ENCODE measurements around the gene ADIG. TPM values are rescaled to one million over a fixed set of nuclear protein-coding genes. Genes with fewer than 3 reads are reported as not detected.

Gene ADIG
- polyA plus RNA-seq, 3 donors: not detected

DNA sequence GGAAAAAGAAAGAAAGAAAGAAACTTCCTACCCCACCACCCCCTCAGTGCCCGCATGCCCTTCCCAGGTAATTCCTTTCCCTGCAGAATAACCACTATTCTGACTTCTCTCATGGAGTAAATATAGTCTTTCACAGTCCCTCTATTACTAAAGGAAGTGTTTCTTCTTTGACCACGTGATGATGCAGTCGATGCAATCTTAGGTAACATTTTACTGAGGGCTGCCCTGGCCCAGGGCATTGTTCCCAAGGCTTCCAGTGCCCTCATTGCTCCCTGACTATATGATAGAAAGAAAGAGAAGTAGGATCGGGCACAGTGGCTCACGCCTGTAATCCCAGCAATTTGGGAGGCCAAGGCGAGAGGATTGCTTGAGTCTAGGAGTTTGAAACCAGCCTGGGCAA is 49.7 kb downstream of the ADIG start:
- no peak for DNase-seq

DNA sequence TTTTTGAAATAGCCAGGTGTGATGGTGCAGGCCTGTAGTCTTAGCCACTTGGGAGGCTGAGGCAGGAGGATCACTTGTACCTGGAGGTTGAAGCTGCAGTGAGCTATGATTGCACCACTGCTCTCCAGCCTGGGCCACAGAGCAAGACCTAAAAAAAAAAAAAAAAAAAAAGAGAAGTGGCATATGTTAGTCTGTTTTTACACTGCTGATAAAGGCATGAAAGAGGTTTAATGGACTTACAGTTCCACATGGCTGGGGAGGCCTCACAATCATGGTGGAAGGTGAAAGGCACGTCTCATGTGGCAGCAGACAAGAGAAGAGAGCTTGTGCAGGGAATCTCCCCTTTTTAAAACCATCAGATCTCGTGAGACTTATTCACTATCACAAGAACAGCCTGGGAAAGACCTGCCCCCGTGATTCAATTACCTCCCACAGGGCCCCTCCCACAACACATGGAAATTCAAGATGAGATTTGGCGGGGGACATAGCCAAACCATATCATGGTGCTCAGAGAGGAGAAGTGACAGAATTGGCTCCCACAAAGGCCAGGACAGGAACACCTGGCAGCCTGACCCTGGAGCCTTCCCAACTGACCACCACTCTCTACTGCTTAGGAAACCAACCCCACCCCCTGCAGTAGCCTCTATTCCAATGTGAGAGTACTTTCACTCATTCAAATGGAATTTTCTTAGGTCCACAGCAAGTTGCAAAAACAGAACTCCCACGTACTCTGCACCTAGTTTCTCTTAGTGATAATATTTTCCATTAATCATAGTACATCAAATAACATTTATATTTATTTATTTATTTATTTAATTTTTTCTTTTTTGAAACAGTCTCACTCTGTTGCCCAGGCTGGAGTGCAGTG is 50.4 kb downstream of the ADIG start:
- no peak for DNase-seq

DNA sequence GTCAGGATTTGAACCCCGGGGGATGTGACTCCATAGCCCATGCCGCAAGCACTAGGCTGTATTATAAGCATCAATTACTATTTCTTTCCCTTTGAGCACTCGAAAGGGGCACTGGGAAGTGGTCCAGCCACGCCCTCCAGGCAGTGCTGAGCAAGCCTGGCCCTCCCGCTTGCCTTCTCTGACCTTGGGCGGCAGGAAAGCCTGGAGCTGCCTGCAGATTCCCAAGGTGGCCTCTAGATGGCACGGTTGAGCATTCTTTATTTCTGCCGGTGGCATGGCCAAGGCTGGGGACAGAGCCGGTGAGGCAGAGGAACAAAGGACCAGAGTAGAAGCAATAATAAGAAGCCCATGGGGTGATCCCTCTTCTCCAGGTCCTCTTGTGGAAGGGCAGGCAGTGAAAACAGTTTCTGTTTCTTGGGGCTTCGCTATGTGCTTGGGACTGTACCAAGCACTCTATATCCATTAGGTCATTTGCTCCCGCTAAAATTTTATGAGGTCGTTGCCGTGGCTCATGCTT is 52.6 kb downstream of the ADIG start:
- DNase-seq: peak; percentile 34

DNA sequence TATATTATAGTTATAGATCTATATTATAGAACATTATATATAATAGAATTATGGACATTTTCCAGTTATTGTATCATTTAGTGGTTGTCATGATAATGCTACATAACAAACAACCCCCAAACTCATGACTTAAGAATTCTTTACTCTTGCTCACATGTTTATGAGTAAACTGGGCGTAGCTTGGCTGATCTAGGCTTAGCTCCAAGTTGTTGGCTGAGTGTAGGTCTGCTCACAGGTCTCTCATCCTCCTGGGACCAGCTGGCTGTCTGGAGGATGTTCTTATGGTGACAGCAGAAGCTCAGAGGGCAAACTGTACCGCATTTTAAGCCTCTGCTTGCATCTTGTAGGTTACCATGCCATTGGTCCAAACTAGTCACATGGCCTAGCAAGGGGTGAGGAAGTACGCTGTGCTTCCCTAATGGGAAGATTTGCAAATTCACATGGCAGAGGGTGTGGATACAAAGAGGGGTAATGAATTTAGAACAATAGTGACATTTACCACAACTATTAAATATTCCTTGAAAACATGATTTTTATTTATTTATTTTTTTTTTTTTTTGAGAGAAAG is 54.8 kb downstream of the ADIG start:
- DNase-seq: no peak

Other genes with a start within 250 kb of the ADIG start
- gene LBP, start 234.7 kb upstream of the ADIG start, polyA plus RNA-seq (ENCODE audit: insufficient read length in 3 of 3): not detected
- 10 to 100 TPM; 26.5 to 34.5 (median 31.2) TPM for gene SNHG17, start 145.9 kb upstream of the ADIG start, polyA plus RNA-seq (ENCODE audit: insufficient read length in 3 of 3)
- 10 to 100 TPM; 31.3 to 47.0 (median 43.4) TPM for gene RALGAPB, start 108.4 kb upstream of the ADIG start, polyA plus RNA-seq (ENCODE audit: insufficient read length in 3 of 3)
- gene ARHGAP40, start 20.6 kb downstream of the ADIG start, polyA plus RNA-seq (ENCODE audit: insufficient read length in 3 of 3): 1 to 10 TPM in 2 of 3 donors, under 1 TPM in 1; 0.71 to 1.2 (median 1.1) TPM
- 1 to 10 TPM; 2.1 to 2.8 (median 2.3) TPM for gene SLC32A1, start 143.3 kb downstream of the ADIG start, polyA plus RNA-seq (ENCODE audit: insufficient read length in 3 of 3)
- 10 to 100 TPM in 1 of 3 donors, 1 to 10 TPM in 2; 9.8 to 11.3 (median 9.9) TPM for gene ACTR5, start 167.3 kb downstream of the ADIG start, polyA plus RNA-seq (ENCODE audit: insufficient read length in 3 of 3)
- 1 to 10 TPM; 7.2 to 8.3 (median 7.3) TPM for gene PPP1R16B, start 224.5 kb downstream of the ADIG start, polyA plus RNA-seq (ENCODE audit: insufficient read length in 3 of 3)

Measured in renal pelvis (tissue), 4 donors.